Mucosa of rectum (tissue), 2 donors: ENCODE data around the gene TMEM18.

Experiments used
- H3K27ac ChIP-seq, 2 donors: one replicate each; pipeline ENCODE4 v1.7.0; 2013; ENCODE audit warnings: inconsistent platforms in 2 of 2, low read depth in 2 of 2, low read length in 2 of 2
- H3K27me3 ChIP-seq, 2 donors: one replicate each; pipeline ENCODE4 v1.7.0; 2013; ENCODE audit warnings: low read length in 2 of 2; ENCODE audit not compliant: control insufficient read depth in 2 of 2, insufficient read depth in 2 of 2
- H3K36me3 ChIP-seq, 2 donors: one replicate each; pipeline ENCODE4 v1.7.0; 2013; ENCODE audit warnings: low read length in 2 of 2; ENCODE audit not compliant: control insufficient read depth in 2 of 2, insufficient read depth in 2 of 2
- H3K4me1 ChIP-seq, 2 donors: one replicate each; pipeline ENCODE4 v1.7.0; 2013; ENCODE audit warnings: low read length in 2 of 2, mild to moderate bottlenecking in 1 of 2; ENCODE audit not compliant: control insufficient read depth in 2 of 2, insufficient read depth in 2 of 2
- H3K4me3 ChIP-seq, 2 donors: one replicate each; pipeline ENCODE4 v1.7.0; 2013; ENCODE audit warnings: low read length in 2 of 2
- H3K9ac ChIP-seq, 2 donors: one replicate each; pipeline ENCODE4 v1.7.0; 2013; ENCODE audit warnings: low read length in 2 of 2, low read depth in 1 of 2, mild to moderate bottlenecking in 1 of 2
- H3K9me3 ChIP-seq, 2 donors: one replicate each; pipeline ENCODE4 v1.7.0; 2013; ENCODE audit warnings: low read length in 2 of 2; ENCODE audit not compliant: control insufficient read depth in 2 of 2
- donor health status: healthy.
- donor health status: Normal muscosa, but diverticular disease.

The TMEM18 gene

DNA sequence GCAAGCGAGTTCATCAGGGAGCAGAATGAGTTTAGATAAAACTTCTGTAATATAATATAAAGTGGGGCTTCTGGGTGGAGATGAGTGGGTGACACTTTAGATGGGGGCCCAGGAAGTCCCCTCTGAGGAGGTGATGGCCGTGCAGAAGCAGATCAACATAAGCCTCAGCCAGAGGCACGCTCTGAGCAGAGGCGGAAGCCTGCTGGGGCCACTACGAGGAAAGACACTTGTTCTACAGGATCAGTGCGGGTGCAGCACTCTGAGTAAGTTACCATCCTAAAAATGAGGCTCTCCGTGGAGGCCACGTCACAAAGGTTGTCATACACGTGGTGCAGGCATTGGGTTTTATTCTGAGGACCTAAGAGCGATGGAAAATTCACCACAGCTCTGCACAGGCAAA is 22.3 kb downstream of the TMEM18 start:
- H3K4me1 ChIP-seq, result no peaks in the 10 kb centered on the region
- peaks cover 4% of the 10 kb centered on the region in 2 donors for H3K27me3 ChIP-seq
- H3K9me3 ChIP-seq, result no peaks in the 10 kb centered on the region
- H3K4me3 ChIP-seq, result no peak overlapping the region
- no peak overlapping the region for H3K27ac ChIP-seq
- no peak overlapping the region for H3K9ac ChIP-seq
- H3K36me3 ChIP-seq, result no peaks in the 10 kb centered on the region

DNA sequence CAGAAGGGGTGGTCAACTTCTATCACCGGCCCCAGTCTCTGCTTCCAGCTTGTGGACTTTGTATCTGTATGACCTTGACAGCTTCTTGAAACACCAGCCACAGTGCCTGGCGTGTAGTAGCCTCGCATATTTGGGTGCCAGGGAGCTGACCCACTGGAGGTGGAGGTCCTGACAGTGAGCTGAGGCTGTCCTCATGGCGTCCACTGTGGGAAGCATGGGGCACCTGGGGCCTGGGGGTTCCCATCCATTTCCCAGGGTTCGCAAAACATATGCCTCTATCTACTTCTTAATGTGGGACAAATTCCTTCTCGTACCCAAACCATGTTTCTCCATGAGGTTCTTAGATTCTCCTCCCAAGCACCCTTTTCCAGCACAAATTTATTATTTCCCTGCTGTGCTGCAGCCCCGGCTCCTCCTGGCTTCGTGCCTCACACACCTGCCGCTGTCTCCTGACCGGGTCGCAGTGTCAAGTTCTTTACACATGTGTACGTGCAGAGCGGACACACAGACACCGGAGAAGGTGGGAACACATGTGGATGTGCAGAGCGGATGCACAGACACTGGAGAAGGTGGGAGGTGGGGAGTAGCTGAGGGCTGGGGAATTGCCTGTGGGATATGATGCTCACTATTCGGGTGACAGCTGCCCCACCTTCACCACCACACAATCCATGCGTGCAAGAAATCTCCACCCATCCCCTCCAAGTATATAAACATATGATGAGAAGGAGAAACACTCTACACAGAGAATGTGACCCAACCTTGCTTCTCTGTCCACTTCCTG is 23.4 kb downstream of the TMEM18 start:
- H3K9me3 ChIP-seq, result no peaks in the 10 kb centered on the region
- H3K9ac ChIP-seq, result no peak overlapping the region
- H3K4me1 ChIP-seq, result no peaks in the 10 kb centered on the region
- H3K4me3 ChIP-seq, result no peak overlapping the region
- H3K27ac ChIP-seq, result no peak overlapping the region
- H3K27me3 ChIP-seq, result peaks cover 4% of the 10 kb centered on the region in 2 donors
- no peaks in the 10 kb centered on the region for H3K36me3 ChIP-seq

DNA sequence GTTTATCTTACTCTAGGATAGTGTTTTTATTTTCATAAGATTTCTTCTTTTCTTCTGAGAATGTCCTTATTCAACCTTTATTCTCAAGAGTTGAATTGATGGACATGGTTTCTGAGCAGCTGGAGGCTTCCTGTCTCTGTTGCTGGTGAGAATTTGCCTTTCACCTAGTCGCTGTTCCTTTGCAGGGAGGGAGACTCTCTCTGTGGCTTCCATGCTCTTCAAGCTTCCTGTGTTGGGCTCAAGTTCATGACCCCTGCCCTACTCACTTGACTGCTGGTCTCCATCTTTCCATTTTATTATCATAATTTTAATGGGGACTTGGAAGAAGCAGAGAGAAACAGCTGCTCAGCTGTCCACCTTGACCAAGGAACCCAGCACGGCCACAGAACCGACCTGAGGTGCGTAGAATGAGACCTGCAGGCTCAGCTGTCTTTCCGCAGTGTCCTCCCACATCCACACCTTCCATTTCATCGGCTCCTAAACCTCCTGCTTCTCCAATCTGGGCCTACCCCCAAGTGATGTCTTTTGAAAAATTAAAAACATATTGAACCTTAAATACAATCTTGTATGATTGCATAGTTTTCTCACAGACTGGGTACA is 24.2 kb downstream of the TMEM18 start:
- no peaks in the 10 kb centered on the region for H3K9me3 ChIP-seq
- no peak overlapping the region for H3K4me3 ChIP-seq
- no peaks in the 10 kb centered on the region for H3K4me1 ChIP-seq
- H3K9ac ChIP-seq, result no peak overlapping the region
- H3K36me3 ChIP-seq, result no peaks in the 10 kb centered on the region
- no peaks in the 10 kb centered on the region for H3K27me3 ChIP-seq
- no peak overlapping the region for H3K27ac ChIP-seq

DNA sequence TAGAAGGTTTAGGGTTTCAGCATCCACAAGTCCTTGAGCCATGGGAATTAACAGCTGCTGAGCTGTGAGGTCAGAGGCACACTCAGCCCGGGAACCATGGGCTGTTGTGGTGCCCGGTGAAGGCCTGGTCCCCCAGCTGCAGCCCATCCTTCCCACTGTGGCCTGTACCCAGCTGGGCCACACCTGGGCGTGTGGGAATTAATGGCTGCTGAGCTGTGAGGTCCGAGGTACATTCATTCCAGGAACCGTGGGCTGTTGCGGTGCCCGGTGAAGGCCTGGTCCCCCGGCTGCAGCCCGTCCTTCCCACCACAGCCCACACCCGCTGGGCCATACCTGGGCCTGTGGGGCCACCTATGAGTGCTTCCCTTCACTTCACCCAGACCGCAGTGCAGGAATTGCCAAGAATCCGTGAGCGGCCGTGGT is 25.2 kb downstream of the TMEM18 start:
- Histone ChIP-seq H3K36me3 (no peaks in the 10 kb centered on the region), H3K4me1 (no peaks in the 10 kb centered on the region), H3K9me3 (no peaks in the 10 kb centered on the region), H3K27ac (no peak overlapping the region), H3K4me3 (no peak overlapping the region), H3K27me3 (no peaks in the 10 kb centered on the region), H3K9ac (no peak overlapping the region)

DNA sequence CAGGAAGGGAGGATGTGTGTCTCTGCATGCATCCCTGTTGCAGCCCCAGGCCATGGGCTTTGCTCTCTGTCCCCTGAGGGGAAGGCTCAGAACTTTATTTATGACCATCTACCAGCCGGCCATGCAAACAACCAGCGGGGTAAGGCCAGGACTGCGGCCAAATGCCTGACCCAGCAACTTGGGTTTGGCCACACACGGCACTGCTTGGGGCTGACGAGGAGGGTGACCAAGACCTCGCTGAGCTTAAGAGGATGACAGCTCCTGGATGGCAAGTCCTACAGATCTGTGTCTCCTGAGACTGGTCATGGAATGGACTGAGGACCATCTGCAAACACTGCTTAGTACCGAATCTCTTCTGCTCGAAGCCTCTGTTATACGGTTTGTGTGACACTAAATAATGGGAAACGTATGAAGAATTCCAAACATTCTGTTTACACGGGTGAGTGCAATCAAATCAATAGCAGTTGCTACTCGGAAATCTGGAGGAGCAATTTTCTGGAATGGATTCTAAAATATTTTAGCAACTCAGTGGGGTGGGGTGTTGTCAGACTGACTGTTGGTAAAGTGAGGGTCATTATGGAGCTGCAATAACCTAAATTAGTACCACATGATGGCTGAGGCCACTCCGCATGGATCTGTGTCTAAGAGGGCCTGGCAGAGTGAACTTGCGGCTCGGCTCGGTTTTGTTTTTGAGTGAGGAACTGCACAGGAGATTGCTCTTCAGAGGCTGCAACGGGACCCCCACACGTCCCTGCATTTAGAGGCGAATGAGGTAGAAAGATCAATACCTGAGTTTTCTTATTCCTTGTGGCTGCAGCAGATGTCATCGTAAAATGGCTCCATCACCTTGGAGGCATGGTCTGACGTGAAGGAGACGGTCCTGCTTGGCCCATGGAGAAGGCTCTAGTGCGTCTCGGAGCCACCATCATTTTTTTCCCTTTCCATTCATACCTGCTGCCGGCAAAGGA is 26.6 kb downstream of the TMEM18 start:
- Histone ChIP-seq H3K27me3 (no peaks in the 10 kb centered on the region), H3K9ac (no peak overlapping the region), H3K27ac (no peak overlapping the region), H3K4me1 (no peaks in the 10 kb centered on the region), H3K36me3 (no peaks in the 10 kb centered on the region), H3K9me3 (no peaks in the 10 kb centered on the region), H3K4me3 (no peak overlapping the region)

DNA sequence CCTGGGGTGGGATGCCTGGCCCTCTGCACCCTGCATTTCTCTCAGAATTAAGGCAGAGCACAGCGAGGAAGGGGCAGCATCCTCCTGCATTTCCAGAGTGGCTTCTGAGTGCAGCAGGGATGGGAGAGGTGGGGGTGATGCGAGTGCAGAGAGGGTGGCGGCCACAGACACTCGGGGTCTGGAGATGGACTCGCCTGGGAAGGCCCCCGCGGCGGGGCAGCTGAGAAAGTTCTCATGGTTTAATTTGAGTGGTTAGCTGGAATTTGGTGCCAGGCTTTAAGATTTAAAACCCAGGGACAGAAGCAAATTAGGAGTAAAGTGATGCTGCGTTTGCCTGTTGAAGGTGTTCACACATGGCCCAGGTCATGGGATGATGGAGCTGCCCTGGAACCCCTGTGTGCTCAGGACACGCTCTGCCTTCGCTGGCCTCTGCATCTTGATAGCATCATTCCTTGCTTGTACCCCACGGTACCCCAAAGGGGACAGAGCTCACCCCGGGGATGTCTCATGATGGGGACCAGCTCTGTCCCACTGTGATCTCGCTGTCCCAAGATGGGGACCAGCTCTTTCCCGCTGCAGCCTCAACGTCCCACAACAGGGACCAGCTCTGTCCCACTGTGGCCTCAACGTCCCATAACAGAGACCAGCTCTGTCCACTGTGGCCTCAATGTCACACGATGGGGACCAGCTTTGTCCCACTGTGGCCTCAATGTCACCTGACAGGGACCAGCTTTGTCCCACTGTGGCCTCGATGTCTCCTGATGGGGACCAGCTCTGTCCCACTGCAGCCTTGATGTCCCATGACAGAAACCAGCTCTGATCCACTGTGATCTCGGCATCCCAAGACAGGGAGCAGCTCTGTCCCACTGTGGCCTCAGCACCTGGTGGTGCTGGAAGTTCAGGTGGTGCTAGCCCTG is 27.5 kb downstream of the TMEM18 start:
- Histone ChIP-seq H3K4me3 (no peak overlapping the region), H3K36me3 (no peaks in the 10 kb centered on the region), H3K27ac (no peak overlapping the region), H3K4me1 (no peaks in the 10 kb centered on the region), H3K9ac (no peak overlapping the region), H3K9me3 (no peaks in the 10 kb centered on the region), H3K27me3 (no peaks in the 10 kb centered on the region)

DNA sequence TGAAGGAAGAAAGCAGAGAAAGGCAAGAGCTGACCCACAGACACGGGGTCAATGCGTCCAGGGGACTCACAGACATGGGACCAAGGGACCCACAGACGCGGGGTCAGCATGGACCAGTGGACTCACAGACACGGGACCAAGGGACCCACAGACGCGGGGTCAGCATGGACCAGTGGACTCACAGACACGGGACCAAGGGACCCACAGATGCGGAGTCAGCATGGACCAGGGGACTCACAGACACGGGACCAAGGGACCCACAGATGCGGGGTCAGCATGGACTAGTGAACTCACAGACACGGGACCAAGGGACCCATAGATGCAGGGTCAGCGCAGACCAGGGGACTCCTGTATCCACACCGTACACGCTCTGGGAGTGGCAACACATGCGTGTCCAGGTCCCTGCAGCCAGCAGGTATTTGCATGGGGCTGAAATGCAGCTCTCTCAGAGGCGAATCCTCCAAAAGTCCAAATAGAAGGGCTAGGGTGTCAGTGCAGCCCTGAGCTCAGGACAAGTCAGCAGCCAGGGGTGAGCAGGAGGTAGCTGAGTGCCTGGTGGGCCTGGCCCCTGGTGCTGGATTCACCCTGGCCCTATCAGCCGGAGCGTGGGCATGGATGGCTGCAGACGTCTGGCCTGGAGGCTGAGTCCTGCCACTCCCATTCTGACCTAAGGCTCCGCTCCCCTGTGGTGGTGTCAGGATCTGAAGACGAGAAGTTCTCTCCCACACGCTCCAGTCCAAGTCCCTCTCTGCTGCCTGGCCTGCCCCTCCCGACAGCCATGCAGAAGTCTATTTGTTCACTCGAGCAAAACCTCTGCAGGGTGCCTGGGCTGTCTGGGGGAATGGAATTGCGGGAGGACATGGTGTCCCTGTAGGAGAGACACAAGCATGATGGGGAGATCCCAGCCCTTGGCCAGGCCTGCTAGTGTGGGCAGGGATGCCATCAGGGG is 28.5 kb downstream of the TMEM18 start:
- Histone ChIP-seq H3K9me3 (no peaks in the 10 kb centered on the region), H3K9ac (no peak overlapping the region), H3K27me3 (no peaks in the 10 kb centered on the region), H3K4me1 (no peaks in the 10 kb centered on the region), H3K4me3 (no peak overlapping the region), H3K27ac (no peak overlapping the region), H3K36me3 (no peaks in the 10 kb centered on the region)

DNA sequence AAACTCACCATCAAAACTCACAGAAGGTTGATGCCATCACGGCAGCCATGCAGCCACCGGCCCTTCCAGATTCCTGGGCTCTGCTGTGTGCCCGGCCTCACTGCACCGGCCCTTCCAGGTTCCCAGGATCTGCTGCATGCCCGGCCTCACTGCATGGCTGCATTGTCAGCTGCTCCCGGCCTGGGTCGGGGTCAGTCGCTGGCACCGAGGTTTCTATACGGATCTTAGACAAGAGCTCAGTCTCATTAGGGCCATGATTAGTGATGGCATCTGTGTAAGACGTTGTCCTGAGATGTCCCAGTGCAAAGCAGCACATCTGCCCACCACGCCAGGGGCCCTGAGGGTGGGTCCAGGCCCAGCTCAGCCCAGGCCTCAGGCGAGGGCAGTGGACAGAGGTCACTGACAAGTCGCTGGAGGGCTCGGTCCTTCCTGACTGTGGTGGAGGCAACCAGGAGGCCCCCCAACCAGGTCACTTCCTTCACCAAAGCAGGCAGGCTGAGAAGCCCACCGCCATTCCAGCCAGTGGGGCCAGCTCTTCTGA is 29.4 kb downstream of the TMEM18 start:
- Histone ChIP-seq H3K9me3 (no peaks in the 10 kb centered on the region), H3K27ac (no peak overlapping the region), H3K4me1 (no peaks in the 10 kb centered on the region), H3K27me3 (peaks cover 0 to 2% of the 10 kb centered on the region in 2 donors), H3K36me3 (no peaks in the 10 kb centered on the region), H3K4me3 (no peak overlapping the region), H3K9ac (no peak overlapping the region)
